H9 (cell line): Measurements from ENCODE around the gene DENND10. TPM values are rescaled to one million over a fixed set of nuclear protein-coding genes. Genes with fewer than 3 reads are reported as not detected.
"Not testable (repeated sequence)": the region's sequence is repeated elsewhere in the genome, so short reads cannot be mapped to it uniquely, and the experiment has no call there.

Experiments
- DNase-seq: peaks from one replicate; pipeline ENCODE4 v3.0.0-alpha.2; 2017
- H2AFZ ChIP-seq: one replicate; pipeline ENCODE4 v1.6.1; 2013; ENCODE audit warnings: mild to moderate bottlenecking, low read length, control low read depth, moderate library complexity
- H2AK5ac ChIP-seq: 2 replicates; pipeline ENCODE4 v1.6.1; 2013; ENCODE audit warnings: low read length, control low read depth, mixed read lengths; ENCODE audit not compliant: insufficient read length
- H2BK120ac ChIP-seq: one replicate; pipeline ENCODE4 v1.6.1; 2013; ENCODE audit warnings: low read depth, mild to moderate bottlenecking, low read length, control low read depth, inconsistent platforms; ENCODE audit not compliant: poor library complexity, severe bottlenecking
- H2BK12ac ChIP-seq: 2 replicates; pipeline ENCODE4 v1.6.1; 2013; ENCODE audit warnings: low read length, control low read depth, mixed read lengths, low read depth; ENCODE audit not compliant: insufficient read length
- H2BK15ac ChIP-seq: 2 replicates; pipeline ENCODE4 v1.6.1; 2013; ENCODE audit warnings: low read depth, low read length, control low read depth
- H2BK20ac ChIP-seq: one replicate; pipeline ENCODE4 v1.6.1; 2013; ENCODE audit warnings: low read depth, mild to moderate bottlenecking, low read length, control low read depth, inconsistent platforms; ENCODE audit not compliant: poor library complexity, severe bottlenecking
- H2BK5ac ChIP-seq: 2 replicates; pipeline ENCODE4 v1.6.1; 2013; ENCODE audit warnings: low read length, control low read depth, mixed read lengths; ENCODE audit not compliant: insufficient read length
- H3K14ac ChIP-seq: 2 replicates; pipeline ENCODE4 v1.6.1; 2013; ENCODE audit warnings: low read length, control low read depth; ENCODE audit not compliant: insufficient read depth
- H3K18ac ChIP-seq: 2 replicates; pipeline ENCODE4 v1.6.1; 2013; ENCODE audit warnings: low read depth, mild to moderate bottlenecking, mixed read lengths, low read length, control low read depth; ENCODE audit not compliant: insufficient read length
- H3K23ac ChIP-seq: 2 replicates; pipeline ENCODE4 v1.6.1; 2013; ENCODE audit warnings: low read length, control low read depth, mixed read lengths, low read depth; ENCODE audit not compliant: insufficient read length
- H3K23me2 ChIP-seq: 2 replicates; pipeline ENCODE4 v1.6.1; 2013; ENCODE audit warnings: low read depth, mild to moderate bottlenecking, mixed read lengths, low read length, control low read depth; ENCODE audit not compliant: insufficient read length, poor library complexity, severe bottlenecking
- H3K27ac ChIP-seq: 2 replicates; pipeline ENCODE4 v1.5.1; 2013; ENCODE audit warnings: low read length, control low read depth, mixed read lengths, low read depth; ENCODE audit not compliant: insufficient read length
- H3K27me3 ChIP-seq: 2 replicates; pipeline ENCODE4 v1.6.1; 2013; ENCODE audit warnings: low read length, control low read depth, inconsistent platforms; ENCODE audit not compliant: insufficient read depth
- H3K4ac ChIP-seq: 2 replicates; pipeline ENCODE4 v1.6.1; 2013; ENCODE audit warnings: low read depth, mild to moderate bottlenecking, control low read depth, inconsistent platforms, low read length, moderate library complexity
- H3K4me1 ChIP-seq: 2 replicates; pipeline ENCODE4 v1.6.1; 2013; ENCODE audit warnings: low read length, control low read depth, inconsistent platforms; ENCODE audit not compliant: insufficient read depth
- H3K4me2 ChIP-seq: 2 replicates; pipeline ENCODE4 v1.6.1; 2013; ENCODE audit warnings: low read length, control low read depth, mixed read lengths; ENCODE audit not compliant: insufficient read length, insufficient read depth
- H3K56ac ChIP-seq: 2 replicates; pipeline ENCODE4 v1.6.1; 2013; ENCODE audit warnings: low read depth, mild to moderate bottlenecking, mixed read lengths, low read length, control low read depth; ENCODE audit not compliant: insufficient read length
- H3K79me1 ChIP-seq: 2 replicates; pipeline ENCODE4 v1.6.1; 2013; ENCODE audit warnings: low read depth, mild to moderate bottlenecking, moderate library complexity, low read length, control low read depth, inconsistent platforms; ENCODE audit not compliant: insufficient read depth, poor library complexity, severe bottlenecking
- H3K79me2 ChIP-seq: 2 replicates; pipeline ENCODE4 v1.6.1; 2013; ENCODE audit warnings: low read length, control low read depth, inconsistent platforms; ENCODE audit not compliant: insufficient read depth
- H3K9ac ChIP-seq: 2 replicates; pipeline ENCODE4 v1.6.1; 2013; ENCODE audit warnings: low read length, control low read depth, mixed read lengths; ENCODE audit not compliant: insufficient read length; ENCODE audit errors: extremely low read depth
- H3K9me3 ChIP-seq: one replicate; pipeline ENCODE4 v1.6.1; 2013; ENCODE audit warnings: low read depth, low read length, inconsistent platforms; ENCODE audit not compliant: control insufficient read depth
- H3T11ph ChIP-seq: one replicate; pipeline ENCODE4 v1.6.1; 2013; ENCODE audit warnings: mild to moderate bottlenecking, low read length, control low read depth, inconsistent platforms
- H4K20me1 ChIP-seq: one replicate; pipeline ENCODE4 v1.6.1; 2013; ENCODE audit not compliant: control insufficient read depth, insufficient read length, insufficient read depth
- H4K5ac ChIP-seq: 2 replicates; pipeline ENCODE4 v1.6.1; 2013; ENCODE audit warnings: low read depth, mild to moderate bottlenecking, mixed read lengths, low read length, control low read depth; ENCODE audit not compliant: insufficient read length
- H4K8ac ChIP-seq: replicated peaks from 2 replicates; pipeline ENCODE4 v1.6.1; 2013; ENCODE audit warnings: low read length, control low read depth, mixed read lengths, low read depth; ENCODE audit not compliant: insufficient read length
- H4K91ac ChIP-seq: 2 replicates; pipeline ENCODE4 v1.6.1; 2013; ENCODE audit warnings: low read depth, mild to moderate bottlenecking, moderate library complexity, mixed read lengths, low read length, control low read depth; ENCODE audit not compliant: insufficient read length
- H3K27ac Mint-ChIP-seq, 3 experiments: 2 replicates in 2 of 3; 3 replicates in 1 of 3; pipeline ENCODE4 v1.8.0; 2020 to 2021; ENCODE audit warnings: mixed read lengths in 3 of 3, mild to moderate bottlenecking in 1 of 3, moderate library complexity in 1 of 3
- H3K27me3 Mint-ChIP-seq: 2 replicates; pipeline ENCODE4 v1.8.0; 2021; ENCODE audit warnings: low read depth, mild to moderate bottlenecking, moderate library complexity, mixed read lengths
- H3K36me3 Mint-ChIP-seq, 3 experiments: 2 replicates in 2 of 3; 3 replicates in 1 of 3; pipeline ENCODE4 v1.8.0; 2020 to 2021; ENCODE audit warnings: low read depth in 3 of 3, mixed read lengths in 3 of 3; ENCODE audit not compliant: insufficient read depth in 1 of 3
- H3K4me1 Mint-ChIP-seq, 2 experiments: 2 replicates each; pipeline ENCODE4 v1.8.0; 2020; ENCODE audit warnings: mixed read lengths in 2 of 2
- H3K4me3 Mint-ChIP-seq, 2 experiments: 2 replicates in 1 of 2; 3 replicates in 1 of 2; pipeline ENCODE4 v1.8.0; 2020 to 2021; ENCODE audit warnings: mild to moderate bottlenecking in 2 of 2, mixed read lengths in 2 of 2, moderate library complexity in 1 of 2
- H3K9me3 Mint-ChIP-seq, 2 experiments: 2 replicates in 1 of 2; 3 replicates in 1 of 2; pipeline ENCODE4 v1.8.0; 2020; ENCODE audit warnings: mild to moderate bottlenecking in 2 of 2, mixed read lengths in 2 of 2, moderate library complexity in 1 of 2
- CTCF ChIP-seq: fragments of 200-600 bp; sonication (generic); conservative IDR thresholded peaks from 3 replicates; pipeline ENCODE4 v1.8.0; 2021; ENCODE audit warnings: antibody characterized with exemption, mild to moderate bottlenecking
- WGBS: extraction: QIAGEN DNeasy Blood & Tissue Kit; methylation state at CpG from one replicate; pipeline ENCODE4 v1.1.7; 2013; ENCODE audit warnings: missing lambda C conversion rate, low lambda C conversion rate, mixed read lengths; ENCODE audit not compliant: insufficient read length; ENCODE audit errors: extremely low coverage; 5-methylcytosine and 5-hydroxymethylcytosine counted together
- total RNA-seq: library from RNA; stranded (reverse); gene quantifications from 2 replicates; pipeline ENCODE4 v1.2.1, GENCODE V29; 2021

DENND10 gene
- total RNA-seq, 1 experiment from 2014 or later: 63.2 TPM

- H3K4me2 ChIP-seq: peak overlapping the region; percentile 50
- H3K23ac ChIP-seq: no peak overlapping the region
- no peak overlapping the region for H2BK12ac ChIP-seq
- no peak for DNase-seq
- no CpG with 5 or more reads among the region's 12 CpGs for WGBS
- H3K79me2 ChIP-seq: peaks cover 1% of the 10 kb centered on the region; the same call in 1 of the 2 replicates
- peaks cover 9 to 36% (median 22%) of the 10 kb centered on the region in 3 experiments; a peak in 6 of 7 replicates for H3K36me3 Mint-ChIP-seq
- H2BK20ac ChIP-seq: no peak overlapping the region
- no peak overlapping the region for H3T11ph ChIP-seq
- H3K27ac Mint-ChIP-seq: no peak overlapping the region
- H3K18ac ChIP-seq: no peak overlapping the region
- no peak overlapping the region for H2AFZ ChIP-seq
- no peak overlapping the region for H4K8ac ChIP-seq
- H4K20me1 ChIP-seq: no peaks in the 10 kb centered on the region
- H2AK5ac ChIP-seq: no peak overlapping the region
- H3K23me2 ChIP-seq: no peaks in the 10 kb centered on the region
- H2BK120ac ChIP-seq: no peak overlapping the region
- H3K9me3 Mint-ChIP-seq: no peaks in the 10 kb centered on the region
- H3K4me1 Mint-ChIP-seq: peaks cover 4 to 8% of the 10 kb centered on the region in 2 experiments
- H3K9me3 ChIP-seq: no peaks in the 10 kb centered on the region
- no peak for TF ChIP-seq CTCF
- no peak overlapping the region for H2BK5ac ChIP-seq
- no peak overlapping the region for H4K5ac ChIP-seq
- H4K91ac ChIP-seq: no peak overlapping the region
- no peak overlapping the region for H3K14ac ChIP-seq
- no peak overlapping the region for H3K4ac ChIP-seq
- H3K27me3 Mint-ChIP-seq: no peaks in the 10 kb centered on the region; the same call in 1 of the 2 replicates
- H3K9ac ChIP-seq: no peak overlapping the region
- peak overlapping the region; percentile 76 to 86 for H3K4me3 Mint-ChIP-seq
- H3K4me1 ChIP-seq: no peaks in the 10 kb centered on the region
- H3K27me3 ChIP-seq: no peaks in the 10 kb centered on the region
- H3K27ac ChIP-seq: no peak overlapping the region
- no peak overlapping the region for H3K56ac ChIP-seq
- no peak overlapping the region for H2BK15ac ChIP-seq
- peaks cover 6% of the 10 kb centered on the region for H3K79me1 ChIP-seq
Observed at GRCh38 chr10:119105155-119105554, 1.2 kb downstream of the DENND10 start.

- not testable (repeated sequence) for H3K4ac ChIP-seq, H2AK5ac ChIP-seq, H3K27me3 ChIP-seq, H3K23me2 ChIP-seq, H3T11ph ChIP-seq, H3K9me3 Mint-ChIP-seq, H3K4me1 Mint-ChIP-seq, H3K18ac ChIP-seq, H4K20me1 ChIP-seq, H3K9me3 ChIP-seq, H3K27ac ChIP-seq, H3K23ac ChIP-seq, H3K4me1 ChIP-seq, H4K91ac ChIP-seq, H3K79me2 ChIP-seq, H2BK15ac ChIP-seq, H3K27ac Mint-ChIP-seq, H3K14ac ChIP-seq, DNase-seq, H4K8ac ChIP-seq, H4K5ac ChIP-seq, H3K4me2 ChIP-seq, H3K27me3 Mint-ChIP-seq, H3K79me1 ChIP-seq, H2BK20ac ChIP-seq, H2AFZ ChIP-seq, H3K56ac ChIP-seq, H3K9ac ChIP-seq, H2BK12ac ChIP-seq, H2BK5ac ChIP-seq, H2BK120ac ChIP-seq
- WGBS: no CpG with 5 or more reads among the region's 7 CpGs
- Mint-ChIP-seq H3K4me3 (peak overlapping the region; percentile 76 to 86; a peak in 3 of 5 replicates), H3K36me3 (peaks cover 9 to 40% (median 22%) of the 10 kb centered on the region in 3 experiments; a peak in 6 of 7 replicates)
Observed at GRCh38 chr10:119105899-119106298, 2.0 kb downstream of the DENND10 start.
